Tibial artery (tissue), 4 donors: Measurements from ENCODE around the gene FAM171A1.
"Not testable (repeated sequence)": the region's sequence is repeated elsewhere in the genome, so short reads cannot be mapped to it uniquely, and the experiment has no call there.

Experiments used
- DNase-seq, 2 donors: peaks; one replicate each; pipeline ENCODE4 v3.0.0-alpha.2; 2019
- H3K27ac ChIP-seq, 2 donors: fragments of 200-600 bp; sonication (generic) in 1 of 2; 1 replicate in 1 of 2; 2 replicates in 1 of 2; pipeline ENCODE4 v1.5.1; 2018 to 2019; ENCODE audit warnings: mild to moderate bottlenecking in 1 of 2
- H3K27me3 ChIP-seq, 2 donors: fragments of 200-600 bp; sonication (generic) in 1 of 2; one replicate each; pipeline versions ENCODE4 v1.5.1 to v1.6.0; 2016 to 2019
- H3K36me3 ChIP-seq, 3 donors: fragments of 200-600 bp; sonication (generic) in 2 of 3; one replicate each; pipeline ENCODE4 v1.5.1; 2016 to 2019; ENCODE audit warnings: mild to moderate bottlenecking in 2 of 3
- H3K4me1 ChIP-seq, 4 donors: fragments of 200-600 bp; sonication (generic) in 2 of 4; 1 replicate in 3 of 4; 2 replicates in 1 of 4; pipeline ENCODE4 v1.5.1; 2016 to 2019
- H3K4me3 ChIP-seq, 2 donors: fragments of 200-600 bp; sonication (generic) in 1 of 2; 1 replicate in 1 of 2; 2 replicates in 1 of 2; pipeline ENCODE4 v1.5.1; 2018 to 2019; ENCODE audit warnings: mild to moderate bottlenecking in 2 of 2
- H3K9me3 ChIP-seq, 3 donors: fragments of 200-600 bp; sonication (generic) in 1 of 3; one replicate each; pipeline ENCODE4 v1.5.1; 2016 to 2019
- CTCF ChIP-seq, 2 experiments: fragments of 200-600 bp in 1 of 2; fragments of 450-650 bp in 1 of 2; IDR thresholded peaks; one replicate each; pipeline ENCODE4 v1.5.1; 2017 to 2019; ENCODE audit warnings: antibody characterized with exemption in 2 of 2, mild to moderate bottlenecking in 1 of 2, moderate library complexity in 1 of 2
- intact Hi-C: fragments of 100-400 bp; cut with DNase I; formaldehyde crosslinking; loops from one replicate; pipeline ENCODE4 v1.15.0; 2023; ENCODE audit warnings: low total_unique reads

The FAM171A1 gene

GRCh38 chr10:15408557-15408956 is 37.5 kb upstream of the FAM171A1 start:
- no peak for TF ChIP-seq CTCF (IDR thresholded peaks at IDR 0.05)
- Histone ChIP-seq H3K27me3 (no peaks in the 10 kb centered on the region), H3K4me3 (no peak overlapping the region), H3K4me1 (no peaks in the 10 kb centered on the region), H3K27ac (no peak overlapping the region), H3K9me3 (no peaks in the 10 kb centered on the region), H3K36me3 (no peaks in the 10 kb centered on the region)
- intact Hi-C loops: no loop called here
- no peak for DNase-seq

- H3K27me3 ChIP-seq: no peaks in the 10 kb centered on the region
- no peaks in the 10 kb centered on the region for H3K4me1 ChIP-seq
- no peaks in the 10 kb centered on the region for H3K9me3 ChIP-seq
- no peak for DNase-seq
- no peak for TF ChIP-seq CTCF (IDR thresholded peaks at IDR 0.05)
- H3K27ac ChIP-seq: no peak overlapping the region
- no peaks in the 10 kb centered on the region for H3K36me3 ChIP-seq
- intact Hi-C loops: no loop called here
- no peak overlapping the region for H3K4me3 ChIP-seq
Measured at GRCh38 chr10:15405319-15405718, 34.2 kb upstream of the FAM171A1 start.

- Histone ChIP-seq H3K27ac (no peak overlapping the region), H3K4me3 (no peak overlapping the region), H3K36me3 (no peaks in the 10 kb centered on the region), H3K9me3 (peaks cover 0 to 3% (median 0%) of the 10 kb centered on the region in 3 donors), H3K4me1 (no peaks in the 10 kb centered on the region), H3K27me3 (no peaks in the 10 kb centered on the region)
- no peak for DNase-seq
- intact Hi-C loops: no loop called here
- no peak for TF ChIP-seq CTCF (IDR thresholded peaks at IDR 0.05)
Measured at GRCh38 chr10:15401382-15401781, 30.3 kb upstream of the FAM171A1 start.

- H3K36me3 ChIP-seq, H3K27me3 ChIP-seq, H3K4me3 ChIP-seq, H3K4me1 ChIP-seq, H3K27ac ChIP-seq, DNase-seq, H3K9me3 ChIP-seq, intact Hi-C loops: not testable (repeated sequence)
Measured at GRCh38 chr10:15400461-15400860, 29.4 kb upstream of the FAM171A1 start.

GRCh38 chr10:15399060-15399661 is 28.1 kb upstream of the FAM171A1 start:
- Histone ChIP-seq H3K9me3 (peaks cover 0 to 3% (median 0%) of the 10 kb centered on the region in 3 donors), H3K4me3 (no peak overlapping the region), H3K4me1 (no peaks in the 10 kb centered on the region), H3K36me3 (no peaks in the 10 kb centered on the region), H3K27ac (no peak overlapping the region), H3K27me3 (no peaks in the 10 kb centered on the region)
- intact Hi-C loops: no loop called here
- DNase-seq: no peak
- TF ChIP-seq CTCF (IDR thresholded peaks at IDR 0.05): no peak

GRCh38 chr10:15395935-15396334 is 24.8 kb upstream of the FAM171A1 start:
- DNase-seq: no peak
- intact Hi-C loops: no loop called here

More at GRCh38 chr10:15395935-15396334, 24.8 kb upstream of the FAM171A1 start:
- Histone ChIP-seq H3K36me3 (no peaks in the 10 kb centered on the region), H3K27me3 (no peaks in the 10 kb centered on the region), H3K4me1 (no peaks in the 10 kb centered on the region), H3K4me3 (no peak overlapping the region), H3K9me3 (peaks cover 0 to 3% (median 0%) of the 10 kb centered on the region in 3 donors), H3K27ac (no peak overlapping the region)
- TF ChIP-seq CTCF (IDR thresholded peaks at IDR 0.05): no peak
